CD4-positive, alpha-beta T cell treated with Interleukin-4 for 1 hour (primary cell): ENCODE data around the gene SLX4IP.
A peak's percentile ranks its signal among the peaks of the same experiment; 100 is the strongest.

Experiments used
- DNase-seq, 2 donors: peaks; one replicate each; pipeline ENCODE4 v3.0.0-alpha.2; 2020 to 2022

Gene SLX4IP

DNA sequence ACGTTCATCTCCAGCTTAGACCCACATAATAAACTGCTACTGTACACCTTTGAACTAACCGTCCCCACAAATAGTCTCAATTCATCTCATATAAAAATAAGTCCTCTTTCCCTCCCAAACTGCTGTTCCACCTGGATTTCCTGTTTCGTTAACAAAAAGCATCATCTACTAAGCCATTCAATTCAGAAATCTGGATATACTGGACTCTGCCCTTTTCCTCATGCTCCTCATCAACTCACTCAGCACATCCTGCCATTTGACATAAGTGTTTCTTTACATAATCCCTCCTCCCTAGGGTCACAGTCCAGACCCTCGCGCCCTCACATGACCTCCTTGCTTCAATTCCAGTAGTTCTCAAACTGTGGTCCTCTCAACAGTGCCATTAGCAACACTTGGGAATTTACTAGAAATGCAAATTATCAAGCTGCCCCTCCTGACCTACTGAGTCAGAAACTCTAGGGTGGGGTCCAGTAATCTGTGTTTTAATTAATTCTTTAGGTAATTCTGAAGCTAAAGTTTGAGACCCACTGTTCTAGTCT lies 5.6 kb upstream of the SLX4IP start:
- no peak for DNase-seq

GRCh38 chr20:10430000-10430466 lies 5.1 kb upstream of the SLX4IP start:
- DNase-seq: no peak

GRCh38 chr20:10430704-10431103 lies 4.4 kb upstream of the SLX4IP start:
- DNase-seq: no peak

DNA sequence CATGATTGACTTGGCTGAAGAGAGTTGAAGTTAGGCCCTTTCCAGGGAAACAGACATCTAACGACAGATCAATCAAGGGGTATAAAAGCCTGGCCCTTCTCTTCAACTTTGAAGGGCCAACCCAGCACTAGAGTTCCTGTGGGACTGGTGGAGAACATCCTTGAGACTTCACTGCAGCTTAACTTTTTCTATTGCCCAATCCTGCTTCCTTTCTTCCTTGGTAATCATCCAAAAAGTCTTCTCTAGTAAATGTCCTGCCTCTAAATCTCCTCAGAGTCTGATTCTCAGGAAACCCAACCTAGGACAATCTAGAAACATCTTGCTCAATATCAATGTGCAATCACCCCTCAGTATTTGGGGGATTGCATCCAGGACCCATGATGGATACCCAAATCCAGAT lies 3.0 kb upstream of the SLX4IP start:
- no peak for DNase-seq

DNA sequence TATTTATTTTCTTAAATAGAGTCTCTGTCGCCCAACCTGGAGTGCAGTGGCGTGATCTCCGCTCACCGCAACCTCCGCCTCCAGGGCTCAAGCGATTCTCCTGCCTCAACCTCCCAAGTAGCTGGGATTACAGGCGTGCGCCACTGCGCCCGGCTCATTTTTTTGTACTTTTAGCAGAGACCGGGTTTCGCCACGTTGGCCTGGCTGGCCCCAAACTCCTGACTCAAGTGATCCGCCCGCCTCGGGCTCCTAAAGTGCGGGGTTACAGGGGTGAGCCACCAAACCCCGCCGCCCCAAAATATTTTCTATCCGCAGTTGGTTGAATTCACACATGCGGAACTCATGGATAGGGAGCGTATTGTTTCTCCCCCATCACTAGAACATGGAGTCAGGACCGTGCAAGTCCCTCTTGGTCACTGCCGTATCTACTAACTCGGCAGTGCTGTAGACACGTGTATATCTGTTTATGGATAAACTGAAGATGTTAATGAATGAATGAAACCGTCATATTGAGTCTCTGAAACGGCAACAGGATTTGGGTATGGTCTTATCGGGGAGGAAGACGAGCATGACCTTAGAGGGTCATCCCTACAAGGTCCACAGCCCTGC lies 2.0 kb upstream of the SLX4IP start:
- DNase-seq: no peak

DNA sequence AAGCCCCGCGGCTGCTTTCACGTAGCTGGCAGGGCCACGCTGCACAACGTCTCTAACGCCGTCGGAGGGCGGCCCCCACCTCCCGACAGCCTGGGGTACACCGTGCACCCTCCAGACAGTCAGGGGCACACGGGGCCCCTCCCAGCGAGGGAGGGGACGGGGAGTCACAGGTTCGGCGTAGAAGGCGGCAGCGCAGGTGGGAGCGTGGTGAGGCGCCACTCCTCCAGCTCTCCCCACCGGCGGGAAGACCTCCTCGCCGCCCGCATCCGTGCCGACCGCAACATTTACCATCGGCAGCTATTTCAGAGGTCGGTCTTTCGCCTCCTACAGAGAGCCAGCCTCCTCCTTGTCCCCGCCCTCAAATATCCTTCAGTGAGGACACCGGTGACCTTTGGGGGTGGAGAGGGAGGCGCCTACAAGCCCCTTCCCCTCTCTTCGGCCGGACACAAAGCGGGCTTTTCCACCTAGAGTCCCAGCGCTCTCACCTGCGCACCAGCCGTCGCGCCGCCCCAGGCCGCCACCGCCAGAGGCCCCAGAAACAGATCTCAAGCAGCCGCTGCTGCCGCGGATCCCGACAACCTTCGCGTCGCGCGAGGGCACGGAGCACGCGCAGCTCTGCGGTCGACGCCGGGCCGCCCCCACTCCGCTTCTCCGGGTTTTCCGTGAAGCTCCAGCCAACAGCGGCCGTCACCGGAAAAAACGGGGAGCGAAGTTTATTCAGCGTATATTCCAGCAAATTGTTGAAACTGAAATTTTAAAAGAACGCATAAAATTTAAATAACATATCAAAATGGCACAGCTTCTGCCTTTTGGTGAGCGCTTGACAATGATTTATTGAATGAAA lies 1.3 kb upstream of the SLX4IP start, which contains the start of gene MKKS:
Gene MKKS (minus strand): TSS at position 600 of the 844 bp plus-strand sequence. CDS start 20,708 bp downstream, outside the sequence.
- DNase-seq: peak; percentile 89

DNA sequence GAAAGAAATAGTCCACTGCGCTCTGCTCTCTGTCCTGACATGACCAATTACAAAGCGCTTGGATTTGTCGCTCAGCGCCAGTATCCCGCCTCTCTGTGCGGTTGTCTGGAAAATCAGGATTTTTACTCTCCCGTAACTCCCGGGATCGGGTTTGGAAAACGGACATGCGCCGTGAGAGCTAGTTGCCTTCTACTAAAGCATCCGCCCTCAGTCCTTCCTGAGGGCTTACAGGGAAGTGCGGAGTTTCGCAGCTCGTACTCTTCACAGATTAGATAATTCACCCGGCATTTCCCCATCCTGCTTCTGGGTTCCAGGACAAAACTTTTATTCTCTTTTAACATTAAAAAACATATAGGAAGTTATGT lies 656 bp upstream of the SLX4IP start:
- peak; percentile 89 to 90 for DNase-seq

DNA sequence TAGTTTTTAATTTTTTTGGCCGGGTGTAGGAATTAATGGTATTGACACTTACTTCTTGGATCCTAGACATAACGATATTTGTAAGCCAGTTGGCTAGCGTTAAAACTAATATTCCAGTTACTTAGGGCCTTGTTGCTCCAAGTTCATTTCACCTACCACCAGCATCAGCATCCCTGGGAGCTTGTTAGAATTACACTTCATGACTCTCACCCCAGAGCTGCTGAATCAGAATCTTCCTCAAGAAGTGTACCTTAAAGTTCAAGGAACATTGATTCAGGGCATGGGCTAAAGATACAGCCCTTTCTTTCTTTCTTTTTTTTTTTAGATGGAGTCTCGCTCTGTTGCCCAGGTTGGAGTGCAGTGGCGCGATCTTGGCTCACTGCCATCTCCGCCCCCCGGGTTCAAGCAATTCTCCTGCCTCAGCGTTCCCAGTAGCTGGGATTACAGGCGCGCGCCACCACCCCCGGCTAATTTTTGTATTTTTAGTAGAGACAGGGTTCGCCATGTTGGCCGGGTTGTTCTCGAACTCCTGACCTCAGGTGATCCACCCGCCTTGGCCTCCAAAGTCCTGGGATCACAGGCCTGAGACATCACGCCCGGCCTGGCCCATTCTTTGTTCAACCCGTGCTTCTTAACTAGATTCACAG lies 1.1 kb downstream of the SLX4IP start:
- DNase-seq: no peak

DNA sequence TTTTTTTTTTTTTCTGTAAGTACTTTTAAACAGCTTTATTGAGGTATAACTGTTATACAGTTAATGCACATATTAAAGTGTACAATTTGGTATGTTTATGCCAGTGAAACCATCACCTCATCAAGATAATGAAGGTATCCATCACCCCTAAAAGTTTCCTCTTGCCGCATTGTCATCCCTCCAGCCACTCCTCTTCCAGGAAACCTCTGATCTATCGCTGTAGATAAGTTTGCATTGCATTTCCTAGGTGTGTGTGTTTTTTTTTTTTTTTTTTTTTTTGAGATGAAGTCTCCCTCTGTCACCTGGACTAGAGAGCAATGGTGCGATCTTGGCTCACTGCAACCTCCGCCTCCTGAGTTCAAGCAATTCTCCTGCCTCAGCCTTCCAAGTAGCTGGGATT lies 3.1 kb downstream of the SLX4IP start:
- DNase-seq: no peak

DNA sequence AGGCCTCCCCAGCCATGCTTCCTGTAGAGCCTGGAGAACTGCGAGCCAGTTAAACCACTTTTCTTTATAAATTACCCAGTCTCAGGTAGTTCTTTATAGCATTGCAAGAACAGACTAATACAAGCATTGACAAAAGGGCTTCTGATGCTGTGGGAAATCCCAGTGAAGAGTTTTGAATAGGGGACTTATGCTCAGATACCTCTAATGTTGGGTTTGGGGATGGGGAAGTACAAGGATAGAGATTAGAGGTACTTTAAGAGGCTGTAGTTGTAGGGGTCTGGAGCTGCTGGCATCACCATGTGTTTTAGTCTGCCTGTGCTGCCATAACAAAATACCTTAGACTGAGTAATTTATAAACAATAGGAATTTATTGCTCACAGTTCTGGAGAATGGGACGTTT lies 8.8 kb downstream of the SLX4IP start:
- DNase-seq: no peak

DNA sequence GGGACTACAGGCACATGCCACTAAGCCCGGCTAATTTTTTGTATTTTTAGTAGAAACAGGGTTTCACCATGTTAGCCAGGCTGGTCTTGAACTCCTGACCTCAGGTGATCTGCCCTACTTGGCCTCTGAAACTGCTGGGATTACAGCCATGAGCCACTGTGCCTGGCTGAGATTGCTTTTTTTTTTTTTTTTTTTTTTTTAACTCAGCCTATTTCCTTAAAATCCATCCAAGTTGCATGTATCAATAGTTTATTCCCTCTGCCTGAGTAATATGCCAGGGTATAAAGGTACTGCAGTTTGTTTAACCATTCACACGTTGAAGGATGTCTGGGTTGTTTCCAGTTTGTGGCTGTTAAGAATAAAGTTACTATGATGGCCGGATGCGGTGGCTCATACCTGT lies 10.7 kb downstream of the SLX4IP start:
- no peak for DNase-seq

DNA sequence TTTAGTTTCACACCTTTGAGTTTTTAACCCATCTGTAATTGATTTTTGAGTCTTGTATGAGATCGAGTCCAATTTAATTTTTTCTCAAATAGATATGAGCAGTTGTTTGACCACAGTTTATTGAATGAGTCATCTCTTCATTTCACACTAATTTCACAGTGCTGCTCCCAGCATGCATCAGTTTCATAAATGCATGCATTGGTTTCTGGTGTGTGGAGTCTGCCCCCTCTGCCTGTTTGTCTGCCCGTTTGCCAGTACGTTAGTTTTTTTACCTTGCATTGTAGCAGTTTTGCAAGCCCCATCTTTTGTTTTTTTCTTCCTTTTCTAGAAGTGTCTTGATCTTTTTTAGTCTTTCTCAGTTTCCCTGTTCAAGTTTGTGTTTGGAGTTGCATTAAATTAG lies 11.9 kb downstream of the SLX4IP start:
- DNase-seq: peak; percentile 62 to 78

GRCh38 chr20:10448270-10449156 lies 13.4 kb downstream of the SLX4IP start:
- no peak for DNase-seq

GRCh38 chr20:10449270-10449669 lies 14.2 kb downstream of the SLX4IP start:
- no peak for DNase-seq

- peak; percentile 43 to 58 for DNase-seq
Observed at GRCh38 chr20:10453241-10453640, 18.1 kb downstream of the SLX4IP start.

GRCh38 chr20:10454151-10454750 lies 19.1 kb downstream of the SLX4IP start:
- no peak for DNase-seq

DNA sequence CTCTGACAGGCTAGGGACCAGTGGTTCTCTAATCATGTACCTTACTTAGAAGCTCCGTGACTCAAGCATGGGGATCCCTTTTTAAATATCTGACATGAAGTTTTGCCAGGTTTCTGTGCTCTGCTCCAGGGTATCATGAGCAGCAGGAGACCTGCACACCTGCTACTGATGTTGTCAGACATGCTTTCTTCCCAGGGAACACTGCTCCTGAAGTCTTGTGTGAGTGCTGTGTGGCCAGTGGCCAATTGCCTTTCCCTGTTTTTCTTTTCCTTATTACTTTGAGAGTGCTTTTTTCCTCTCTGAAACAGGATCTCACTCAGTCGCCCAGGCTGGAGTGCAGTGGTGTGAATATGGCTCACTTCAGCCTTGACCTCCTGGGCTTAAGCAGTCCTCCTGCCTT lies 26.4 kb downstream of the SLX4IP start:
- no peak for DNase-seq

GRCh38 chr20:10462516-10462915 lies 27.4 kb downstream of the SLX4IP start:
- DNase-seq: no peak

DNA sequence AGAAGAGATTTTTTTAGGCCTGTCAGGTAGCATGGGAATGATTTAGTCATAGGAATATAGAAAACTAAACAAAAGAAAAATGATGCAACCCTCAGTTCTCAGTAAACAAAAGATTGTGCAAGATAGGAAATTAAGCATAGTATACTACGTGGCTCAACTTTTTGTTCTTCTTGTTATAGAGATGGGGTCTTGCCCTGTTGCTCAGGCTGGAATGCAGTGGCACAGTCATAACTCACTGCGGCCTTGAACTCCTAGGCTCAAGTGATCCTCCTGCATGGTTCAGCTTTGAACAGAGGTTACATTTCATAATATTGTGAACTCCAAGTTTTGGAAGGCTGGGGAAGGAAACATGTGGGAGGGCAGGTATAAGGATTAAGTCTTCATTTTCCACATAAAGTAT lies 28.5 kb downstream of the SLX4IP start:
- DNase-seq: no peak

DNA sequence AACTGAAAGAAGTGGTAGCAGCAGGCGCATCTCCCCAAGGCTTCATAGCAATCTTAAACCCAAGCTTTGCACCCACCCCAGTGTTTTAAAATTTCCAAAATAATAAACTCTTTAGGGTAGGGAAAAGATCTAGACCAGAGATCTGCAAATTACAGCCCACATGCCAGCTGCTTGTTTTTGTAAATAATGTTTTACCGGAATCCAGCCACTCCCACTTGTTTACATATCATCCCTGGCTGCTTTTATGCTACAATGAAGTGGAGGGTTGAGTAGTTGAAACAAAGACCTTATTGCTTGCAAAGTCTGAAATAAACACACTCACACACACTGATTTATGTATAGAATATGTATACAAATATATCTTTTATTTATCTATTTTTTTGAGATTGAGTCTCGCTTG lies 30.0 kb downstream of the SLX4IP start:
- DNase-seq: no peak

- no peak for DNase-seq
Observed at GRCh38 chr20:10466325-10466724, 31.2 kb downstream of the SLX4IP start.

- no peak for DNase-seq
Observed at GRCh38 chr20:10466855-10467254, 31.8 kb downstream of the SLX4IP start.
